ENCODE results near the gene ABCD1.

The ABCD1 gene

DNA sequence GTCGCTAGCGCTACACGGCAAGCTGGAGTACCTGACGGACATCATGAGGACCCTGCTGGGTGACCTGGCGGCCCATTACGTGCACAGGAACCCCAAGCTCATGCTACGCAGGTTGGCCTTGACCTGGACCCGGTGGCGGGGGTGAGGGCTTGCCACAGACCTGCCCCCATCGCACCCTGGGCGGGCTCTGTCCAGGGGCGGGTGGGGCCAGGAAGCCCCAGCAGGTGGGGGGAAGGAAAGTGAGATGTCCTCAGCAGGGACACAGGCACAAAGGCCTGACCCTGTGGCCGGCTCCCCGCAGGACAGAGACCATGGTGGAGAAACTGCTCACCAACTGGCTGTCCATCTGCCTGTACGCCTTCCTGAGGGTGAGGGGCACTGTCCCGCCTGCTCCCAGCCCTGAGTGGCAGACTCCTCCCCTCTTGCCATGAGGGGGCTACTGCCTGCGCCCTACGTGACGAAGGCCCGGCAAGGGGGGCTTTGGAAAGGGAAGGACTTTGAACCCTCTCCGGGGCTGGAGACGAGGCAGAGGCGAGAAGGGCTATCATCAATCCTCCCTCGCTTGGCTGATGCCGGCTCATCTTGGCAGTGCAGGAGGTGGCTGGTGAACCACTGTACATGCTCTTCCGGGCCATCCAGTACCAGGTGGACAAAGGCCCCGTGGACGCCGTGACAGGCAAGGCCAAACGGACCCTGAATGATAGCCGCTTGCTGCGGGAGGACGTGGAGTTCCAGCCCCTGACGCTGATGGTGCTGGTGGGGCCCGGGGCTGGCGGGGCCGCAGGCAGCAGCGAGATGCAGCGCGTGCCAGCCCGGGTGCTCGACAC, 50.9 kb downstream of the ABCD1 start:
- DNase-seq, result no peak

- DNase-seq, result no peak
These were observed 51.5 kb downstream of the ABCD1 start for GRCh38 chrX:153776120-153776599.

DNA sequence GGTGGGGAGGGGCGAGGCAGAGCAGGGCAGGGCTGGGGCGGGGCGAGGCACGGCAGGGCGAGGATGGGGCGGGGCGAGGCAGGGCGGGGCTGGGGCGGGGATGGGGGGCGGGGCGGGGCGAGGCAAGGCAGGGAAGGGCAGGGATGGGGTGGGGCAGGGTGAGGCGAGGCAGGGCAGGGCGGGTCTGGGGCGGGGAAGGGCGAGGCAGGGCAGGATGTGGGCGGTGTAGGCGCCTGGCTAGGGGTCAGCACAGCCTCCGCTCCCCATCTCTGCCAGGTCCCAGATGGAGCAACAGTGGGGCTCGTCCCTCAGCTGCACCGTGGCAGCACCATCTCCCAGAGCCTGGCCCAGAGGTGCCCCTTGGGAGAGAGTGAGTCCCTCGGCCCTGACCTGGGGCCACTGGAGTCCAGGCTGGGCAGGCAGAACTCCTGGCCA, 52.0 kb downstream of the ABCD1 start:
- no peak for DNase-seq

- no peak for DNase-seq
These were observed 52.8 kb downstream of the ABCD1 start for GRCh38 chrX:153777261-153778090.

DNA sequence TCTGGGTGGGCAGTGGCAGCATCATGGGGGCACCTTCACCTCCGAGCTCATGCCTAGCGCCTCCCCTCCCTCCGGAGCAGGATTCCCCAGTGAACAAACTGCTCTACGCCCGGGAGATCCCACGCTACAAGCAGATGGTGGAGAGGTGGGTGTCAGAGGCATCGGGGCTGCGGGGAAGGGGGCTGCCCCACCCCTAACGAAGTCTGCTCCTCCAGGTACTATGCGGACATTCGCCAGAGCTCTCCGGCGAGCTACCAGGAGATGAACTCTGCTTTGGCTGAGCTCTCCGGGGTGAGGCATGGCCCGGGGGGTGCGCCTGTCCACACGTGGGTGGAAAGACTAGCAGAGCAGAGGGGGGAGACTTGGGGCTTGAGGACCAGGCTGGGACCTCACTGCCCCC, 53.5 kb downstream of the ABCD1 start:
- no peak for DNase-seq

DNA sequence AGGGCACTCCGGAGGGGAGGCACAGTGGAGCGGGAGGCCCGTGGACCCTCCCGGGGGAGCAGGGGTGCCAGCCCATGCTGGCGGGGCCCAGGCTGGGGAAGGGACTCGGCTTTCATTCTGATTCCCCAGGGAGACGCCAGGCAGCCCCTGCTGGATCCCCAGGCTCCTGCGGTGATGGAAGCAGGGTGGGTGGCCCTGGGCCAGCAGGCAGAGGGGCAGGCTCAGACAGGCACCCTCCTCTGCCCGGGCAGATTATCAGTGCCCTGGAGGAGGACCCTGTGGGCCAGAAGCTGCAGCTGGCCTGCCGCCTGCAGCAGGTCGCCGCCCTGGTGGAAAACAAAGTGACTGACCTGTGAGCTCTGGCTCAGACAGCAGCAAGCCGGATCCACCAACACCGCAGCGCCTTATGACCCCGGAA, 54.0 kb downstream of the ABCD1 start:
- no peak for DNase-seq

- DNase-seq, result no peak
These were observed 55.4 kb downstream of the ABCD1 start for GRCh38 chrX:153779891-153780677.

DNA sequence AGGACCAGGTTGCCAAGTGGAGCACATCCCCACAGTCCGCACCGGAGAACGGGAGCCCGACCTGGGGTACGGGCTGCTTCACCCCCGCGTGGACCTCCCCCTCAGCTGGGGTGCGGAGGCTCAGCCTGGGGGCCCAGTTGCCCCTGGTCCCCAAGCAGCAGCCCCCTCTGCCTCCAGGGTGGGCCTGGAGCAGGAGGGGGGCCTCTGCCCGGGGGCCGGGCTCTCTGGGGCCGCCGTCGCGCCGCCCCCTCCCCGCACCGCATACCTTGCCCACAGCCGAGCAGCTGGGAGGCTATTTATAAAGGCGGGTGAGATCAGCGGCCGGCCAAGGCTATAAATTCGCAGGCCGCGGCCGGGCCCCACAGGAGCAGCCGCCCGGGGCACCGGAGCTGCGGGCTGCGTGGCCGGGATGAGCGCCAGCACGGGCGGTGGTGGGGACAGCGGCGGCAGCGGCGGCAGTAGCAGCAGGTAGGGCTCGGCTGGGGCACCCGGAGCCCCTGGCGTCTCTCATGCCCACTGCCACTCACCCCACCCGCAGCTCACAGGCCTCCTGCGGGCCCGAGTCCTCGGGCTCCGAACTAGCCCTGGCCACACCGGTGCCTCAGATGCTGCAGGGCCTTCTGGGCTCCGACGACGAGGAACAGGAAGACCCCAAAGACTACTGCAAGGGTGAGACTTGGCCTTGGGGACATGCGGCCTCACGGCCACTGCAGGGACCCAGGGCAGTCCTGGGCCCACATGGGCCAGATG, 56.2 kb downstream of the ABCD1 start, which contains the start of gene SRPK3:
Gene SRPK3, plus strand, starts transcription at position 364 of the 750 bp plus-strand sequence. Its CDS starts 46 bp downstream, at position 410.
- DNase-seq, result no peak

DNA sequence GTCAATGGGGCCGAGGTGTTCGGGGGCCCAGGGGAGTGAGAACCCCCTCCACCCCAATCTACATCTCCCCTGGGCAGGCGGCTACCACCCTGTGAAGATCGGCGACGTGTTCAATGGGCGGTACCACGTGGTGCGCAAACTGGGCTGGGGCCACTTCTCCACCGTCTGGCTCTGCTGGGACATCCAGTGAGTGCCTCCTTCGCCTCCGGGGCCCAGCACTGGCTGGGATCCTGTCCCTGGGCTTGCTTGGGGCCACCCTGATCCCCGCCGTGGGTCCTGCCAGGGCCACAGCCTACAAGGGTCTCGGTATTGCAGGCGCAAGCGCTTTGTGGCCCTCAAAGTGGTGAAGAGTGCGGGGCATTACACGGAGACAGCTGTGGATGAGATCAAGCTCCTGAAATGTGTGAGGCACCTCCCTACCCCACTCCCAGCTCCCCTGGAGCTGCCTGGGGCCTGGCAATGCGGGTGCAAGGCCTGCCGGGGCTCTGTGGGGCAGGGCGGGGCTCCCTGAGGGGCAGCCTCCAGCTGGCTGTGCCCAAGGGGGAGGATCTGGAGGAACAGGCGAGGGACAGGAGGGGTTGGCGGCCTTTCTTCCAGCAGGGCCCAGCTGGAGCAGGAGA, 56.9 kb downstream of the ABCD1 start:
- no peak for DNase-seq

- DNase-seq, result no peak
These were observed 57.7 kb downstream of the ABCD1 start for GRCh38 chrX:153782313-153782712.

DNA sequence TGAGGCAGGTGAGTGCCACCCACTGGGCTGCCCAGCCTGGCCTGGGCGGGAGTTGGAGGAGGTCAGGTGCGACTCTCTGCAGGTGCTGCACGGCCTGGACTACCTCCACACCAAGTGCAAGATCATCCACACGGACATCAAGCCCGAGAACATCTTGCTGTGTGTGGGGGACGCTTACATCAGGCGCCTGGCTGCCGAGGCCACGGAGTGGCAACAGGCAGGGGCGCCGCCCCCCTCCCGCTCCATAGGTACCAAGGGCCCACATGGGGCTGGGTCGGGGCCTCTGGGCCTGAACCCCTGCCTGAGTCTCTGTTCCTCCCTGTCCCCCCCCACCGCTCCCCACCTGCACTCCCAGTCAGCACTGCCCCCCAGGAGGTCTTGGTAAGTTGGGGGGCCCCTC, 58.2 kb downstream of the ABCD1 start:
- no peak for DNase-seq

DNA sequence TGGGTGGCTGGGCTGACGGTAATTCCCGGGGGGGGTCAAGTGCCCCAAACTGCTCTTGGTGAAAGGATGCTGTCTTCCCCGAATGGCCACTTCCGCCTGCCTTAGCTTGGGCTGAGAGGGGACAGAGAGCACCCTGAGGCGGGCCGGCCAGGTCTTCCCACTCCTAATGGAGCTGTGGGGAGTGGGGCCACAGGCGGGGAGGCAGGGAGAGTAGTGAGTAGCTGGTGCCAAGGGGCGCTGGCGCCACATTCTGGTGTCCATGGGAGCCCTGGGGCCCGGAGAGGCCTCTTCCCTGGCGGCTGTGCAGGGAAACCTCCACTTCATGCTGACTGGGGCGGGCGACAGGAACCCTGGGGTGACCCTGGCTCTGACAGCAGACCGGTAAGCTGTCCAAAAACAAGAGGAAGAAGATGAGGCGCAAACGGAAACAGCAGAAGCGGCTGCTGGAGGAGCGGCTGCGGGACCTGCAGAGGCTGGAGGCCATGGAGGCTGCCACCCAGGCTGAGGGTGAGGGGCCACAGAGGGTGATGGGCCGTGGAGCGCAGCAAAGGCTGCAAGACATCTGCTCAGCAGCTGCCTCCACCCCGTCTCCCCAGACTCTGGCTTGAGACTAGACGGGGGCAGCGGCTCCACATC, 58.8 kb downstream of the ABCD1 start:
- no peak for DNase-seq

- no peak for DNase-seq
These were observed 59.8 kb downstream of the ABCD1 start for GRCh38 chrX:153784325-153784967.

GRCh38 chrX:153786669-153787068, 62.0 kb downstream of the ABCD1 start:
- no peak for DNase-seq

DNA sequence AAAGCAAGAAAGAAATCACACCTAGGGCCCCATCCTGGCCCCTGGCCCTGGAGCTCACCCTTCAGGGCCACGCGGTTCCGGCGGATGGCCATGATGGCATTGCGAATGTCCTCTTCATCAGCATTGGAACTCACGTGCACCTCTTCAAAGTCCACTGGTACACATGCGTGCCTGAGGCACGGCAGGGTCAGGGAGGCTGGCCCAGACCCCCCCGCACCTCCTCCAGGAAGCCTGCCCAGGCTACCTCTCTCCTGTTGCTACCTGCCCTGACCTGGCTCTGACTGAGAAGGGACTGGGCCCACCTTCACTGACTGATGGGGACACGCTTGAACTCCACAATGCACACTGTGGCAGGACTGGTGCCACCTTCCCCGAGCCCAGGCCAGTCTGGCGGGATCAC, 65.0 kb downstream of the ABCD1 start:
- DNase-seq, result no peak

DNA sequence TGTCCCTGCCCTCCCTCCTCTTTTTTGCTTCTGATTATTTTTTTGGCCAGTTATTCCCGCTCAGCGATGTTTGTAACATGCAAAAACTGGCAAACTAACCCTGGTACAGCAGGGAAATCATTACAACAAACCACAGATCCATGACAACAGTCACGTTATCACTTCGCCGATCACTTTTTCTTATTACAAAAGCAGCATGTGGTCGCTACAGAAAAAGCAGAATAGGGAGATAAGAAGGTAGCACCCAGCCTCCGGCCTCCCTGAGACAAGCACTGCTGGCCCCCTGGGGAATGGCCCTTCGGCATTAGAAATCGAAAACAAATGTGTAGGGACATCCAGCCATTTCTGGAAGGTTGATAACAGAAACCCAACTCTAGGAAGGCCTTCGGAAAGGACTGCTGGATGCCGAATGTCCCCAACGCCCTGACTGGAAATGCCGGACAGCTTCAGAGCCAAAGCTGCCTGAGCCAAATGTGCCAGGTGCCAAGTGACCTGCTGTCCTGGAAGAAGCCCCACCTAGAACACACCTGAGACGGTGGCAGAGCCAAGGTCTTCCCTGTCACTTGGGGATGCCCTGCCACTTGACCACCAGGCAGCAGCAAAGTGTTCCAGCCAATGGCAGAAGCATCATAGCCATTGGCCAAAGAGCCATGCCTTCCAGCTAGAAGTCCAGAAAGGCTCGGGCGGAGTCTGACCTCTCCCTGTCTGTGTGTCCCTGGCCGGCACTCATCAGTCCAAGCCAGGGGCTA, 66.6 kb downstream of the ABCD1 start:
- no peak for DNase-seq

DNA sequence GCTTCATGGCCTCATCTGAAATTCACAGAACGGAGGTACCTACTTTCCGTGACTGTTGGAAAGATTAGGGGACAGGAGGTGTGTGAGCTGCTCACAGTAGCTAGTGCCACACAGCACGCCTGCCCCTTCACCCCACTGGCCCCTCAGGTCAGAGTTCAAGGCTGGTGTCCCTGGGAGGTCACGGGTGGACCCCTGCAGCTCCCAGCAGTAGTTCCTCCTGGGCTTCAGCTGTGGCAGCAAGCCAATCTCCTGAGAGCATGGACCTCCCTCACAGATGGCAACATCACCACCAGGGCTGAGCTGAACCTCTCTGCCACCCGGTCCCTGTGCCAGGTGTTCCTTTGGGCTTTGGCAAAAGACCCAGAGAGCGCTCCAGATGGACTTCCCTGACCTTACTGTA, 67.7 kb downstream of the ABCD1 start:
- DNase-seq, result no peak

GRCh38 chrX:153793291-153793690, 68.6 kb downstream of the ABCD1 start:
- no peak for DNase-seq
